HCT116 (cell line): Measurements from ENCODE around the gene PRPF8. TPM values are rescaled to one million over a fixed set of nuclear protein-coding genes. Genes with fewer than 3 reads are reported as not detected.

Source experiments
- ATAC-seq: fragments of 200-7000 bp; cut with Tn5 transposase; 2 replicates; pipeline ENCODE4 v1.9.1; 2020; ENCODE audit warnings: mild to moderate bottlenecking, moderate library complexity
- BruUV-seq: library from RNA; stranded (reverse); fragments of 400-500 nt; replicated peaks from 2 replicates; lab custom pipeline; 2021; lab: Mats Ljungman, UMichigan
- CTCF ChIA-PET: fragments of 300-600 bp; sonication (Branson Sonifier 250); formaldehyde crosslinking; loops from one replicate; lab custom pipeline; 2021; ENCODE audit warnings: antibody characterized with exemption; lab: Charles Lee
- POLR2A ChIA-PET: fragments of 300-600, 350-600 bp; sonication (Branson Sonifier 250); formaldehyde crosslinking; loops from one replicate; lab custom pipeline; 2021; ENCODE audit warnings: antibody characterized with exemption; lab: Charles Lee
- RAD21 ChIA-PET, 2 experiments: fragments of 300-600 bp; sonication (Branson Sonifier 250); formaldehyde crosslinking; loops; one replicate each; lab custom pipeline; 2023; ENCODE audit warnings: low total read pairs in 2 of 2; ENCODE audit not compliant: uncharacterized antibody in 2 of 2, unreplicated experiment in 2 of 2, low non-redundant PET in 1 of 2; lab: Charles Lee
- DNase-seq: peaks from one replicate; pipeline ENCODE4 v3.0.0-alpha.2; 2010; ENCODE audit warnings: low read depth, low spot score
- H2AFZ ChIP-seq: fragments of 200-600 bp; shearing (Covaris generic), sonication (generic); 2 replicates; pipeline ENCODE4 v1.6.1; 2017; ENCODE audit warnings: low read depth, mixed run types, mixed read lengths, antibody characterized with exemption, low read length; ENCODE audit not compliant: poor library complexity, severe bottlenecking
- H3K27ac ChIP-seq: 2 replicates; pipeline ENCODE4 v1.5.1; 2012; ENCODE audit warnings: low read depth, low read length
- H3K27me3 ChIP-seq: fragments of 200-600 bp; sonication (generic); 2 replicates; pipeline ENCODE4 v1.6.1; 2016; ENCODE audit warnings: mixed run types, low read length, mixed read lengths; ENCODE audit not compliant: insufficient read depth
- H3K36me3 ChIP-seq, 2 experiments: fragments of 200-500 bp in 1 of 2; fragments of 200-600 bp in 1 of 2; sonication (Bioruptor generic) in 1 of 2; sonication (generic) in 1 of 2; 2 replicates each; pipeline versions ENCODE4 v1.5.1 to v1.6.1; 2014 to 2016; ENCODE audit warnings: low read length in 2 of 2, inconsistent platforms in 1 of 2, mixed read lengths in 1 of 2, mixed run types in 1 of 2; ENCODE audit not compliant: insufficient read depth in 2 of 2, control insufficient read depth in 1 of 2
- H3K4me1 ChIP-seq, 2 experiments: fragments of 200-600 bp in 1 of 2; sonication (generic) in 1 of 2; 2 replicates each; pipeline versions ENCODE4 v1.5.1 to v1.6.1; 2012 to 2017; ENCODE audit warnings: low read length in 2 of 2, inconsistent platforms in 1 of 2, mild to moderate bottlenecking in 1 of 2, mixed read lengths in 1 of 2, mixed run types in 1 of 2, moderate library complexity in 1 of 2; ENCODE audit not compliant: insufficient read depth in 2 of 2, control insufficient read depth in 1 of 2
- H3K4me2 ChIP-seq: fragments of 200-600 bp; sonication (generic); 2 replicates; pipeline ENCODE4 v1.6.1; 2017; ENCODE audit warnings: mixed run types, low read length, mixed read lengths
- H3K4me3 ChIP-seq, 2 experiments: fragments of 200-600 bp in 1 of 2; sonication (generic) in 1 of 2; replicated peaks in 1 of 2; 2 replicates each; pipeline ENCODE4 v1.5.1; 2011 to 2016; ENCODE audit warnings: low read length in 2 of 2, control low read depth in 1 of 2, low read depth in 1 of 2, mild to moderate bottlenecking in 1 of 2, mixed read lengths in 1 of 2, mixed run types in 1 of 2
- H3K79me2 ChIP-seq: fragments of 200-600 bp; sonication (generic); 2 replicates; pipeline ENCODE4 v1.6.1; 2017; ENCODE audit warnings: mild to moderate bottlenecking, mixed run types, low read length, moderate library complexity, mixed read lengths; ENCODE audit not compliant: insufficient read depth
- H3K9ac ChIP-seq: fragments of 200-600 bp; sonication (generic); 2 replicates; pipeline ENCODE4 v1.6.1; 2016; ENCODE audit warnings: low read length, mixed read lengths
- H3K9me2 ChIP-seq: fragments of 200-600 bp; sonication (generic), shearing (Covaris generic); 2 replicates; pipeline ENCODE4 v1.6.1; 2017; ENCODE audit warnings: mixed run types, mild to moderate bottlenecking, moderate library complexity; ENCODE audit not compliant: insufficient read depth
- H3K9me3 ChIP-seq, 2 experiments: fragments of 200-500 bp in 1 of 2; fragments of 200-600 bp in 1 of 2; sonication (Bioruptor generic) in 1 of 2; sonication (generic) in 1 of 2; 2 replicates each; pipeline ENCODE4 v1.6.1; 2014 to 2017; ENCODE audit warnings: low read length in 2 of 2, mixed read lengths in 2 of 2, inconsistent platforms in 1 of 2, low read depth in 1 of 2, mild to moderate bottlenecking in 1 of 2, mixed run types in 1 of 2, moderate library complexity in 1 of 2; ENCODE audit not compliant: control insufficient read depth in 1 of 2, insufficient read depth in 1 of 2
- H4K20me1 ChIP-seq: fragments of 200-600 bp; sonication (generic), shearing (Covaris generic); 2 replicates; pipeline ENCODE4 v1.6.1; 2017; ENCODE audit warnings: mixed run types, mild to moderate bottlenecking, moderate library complexity; ENCODE audit not compliant: insufficient read depth
- CBX3 ChIP-seq: IDR thresholded peaks from 2 replicates; pipeline ENCODE4 v1.6.1; 2012; ENCODE audit warnings: low read depth
- CEBPB ChIP-seq: IDR thresholded peaks from 2 replicates; pipeline ENCODE4 v1.6.1; 2012; ENCODE audit warnings: low read depth
- EGR1 ChIP-seq: IDR thresholded peaks from 2 replicates; pipeline ENCODE4 v1.6.1; 2012; ENCODE audit warnings: low read depth
- ELF1 ChIP-seq: IDR thresholded peaks from 2 replicates; pipeline ENCODE4 v1.6.1; 2012; ENCODE audit warnings: low read depth, borderline replicate concordance
- EZH2phosphoT487 ChIP-seq: fragments of 200-600 bp; IDR thresholded peaks from 2 replicates; pipeline ENCODE4 v1.6.1; 2018; ENCODE audit warnings: antibody characterized with exemption, borderline replicate concordance
- MAX ChIP-seq: IDR thresholded peaks from 2 replicates; pipeline ENCODE4 v1.6.1; 2012
- POLR2AphosphoS5 ChIP-seq: IDR thresholded peaks from 2 replicates; pipeline ENCODE4 v1.6.1; 2011; ENCODE audit warnings: mild to moderate bottlenecking, low read depth, low read length, moderate library complexity
- RAD21 ChIP-seq: IDR thresholded peaks from 2 replicates; pipeline ENCODE4 v1.6.1; 2012; ENCODE audit warnings: low read depth, mild to moderate bottlenecking
- SIN3A ChIP-seq: IDR thresholded peaks from 2 replicates; pipeline ENCODE4 v1.6.1; 2012; ENCODE audit warnings: low read depth
- SRF ChIP-seq: IDR thresholded peaks from 2 replicates; pipeline ENCODE4 v1.6.1; 2012; ENCODE audit warnings: low read depth
- TCF7L2 ChIP-seq: IDR thresholded peaks from 2 replicates; pipeline ENCODE4 v1.7.0; 2011; ENCODE audit warnings: borderline replicate concordance, inconsistent platforms; ENCODE audit not compliant: insufficient read depth, insufficient read length; ENCODE audit errors: extremely low read depth
- ZFX ChIP-seq: fragments of 450-650 bp; IDR thresholded peaks from 2 replicates; pipeline ENCODE4 v1.6.1; 2017
- ZNF274 ChIP-seq: fragments of 200-500 bp; sonication (Bioruptor generic); IDR thresholded peaks from 2 replicates; pipeline ENCODE4 v1.6.1; 2014; ENCODE audit warnings: mild to moderate bottlenecking, low read depth, low read length, inconsistent platforms
- intact Hi-C: fragments of 100-400 bp; cut with micrococcal nuclease; formaldehyde crosslinking; loops from 2 replicates; pipeline ENCODE4 v1.10.0; 2022
- total RNA-seq: library from RNA; stranded (reverse); gene quantifications from one replicate; pipeline ENCODE4 v1.2.1, GENCODE V29; 2021; ENCODE audit not compliant: unreplicated experiment

Gene PRPF8
- total RNA-seq, 1 experiment from 2014 or later: 386 TPM

GRCh38 chr17:1707107-1707506, 22.4 kb upstream of the PRPF8 start:
- no peak for DNase-seq

GRCh38 chr17:1705004-1705403, 20.3 kb upstream of the PRPF8 start:
- 0 out of 2 replicates have a peak, but pooled peaks have one; percentile 9 for TF ChIP-seq POLR2AphosphoS5
- no peak for TF ChIP-seq ELF1
- TF ChIP-seq, all 23 proteins: peak for 1
- ChIA-PET CTCF (no interaction called here), RAD21 (no interaction called here), POLR2A (interaction anchor here (1.7 kb wide), 1 partner anchor 9 kb away, joined by 5 read pairs; no protein-coding TSS in a partner anchor)
- DNase-seq (no peak), ATAC-seq (no peak)
- no peaks in the 10 kb centered on the region for H3K27me3 ChIP-seq
- H3K4me1 ChIP-seq: peaks cover 6 to 11% of the 10 kb centered on the region in 2 experiments; a peak in 3 of 4 replicates
- H3K36me3 ChIP-seq: no peaks in the 10 kb centered on the region
- no peak overlapping the region for H3K4me2 ChIP-seq
- H3K9me3 ChIP-seq: no peaks in the 10 kb centered on the region
- no peaks in the 10 kb centered on the region for H4K20me1 ChIP-seq
- H3K79me2 ChIP-seq: no peaks in the 10 kb centered on the region
- intact Hi-C loops: no loop called here
- H3K9me2 ChIP-seq: no peaks in the 10 kb centered on the region
- H3K27ac ChIP-seq: no peak overlapping the region
- H3K9ac ChIP-seq: no peak overlapping the region
- no peak overlapping the region for H2AFZ ChIP-seq
- no peak overlapping the region for H3K4me3 ChIP-seq
- no TSS peak for BruUV-seq

More at GRCh38 chr17:1707107-1707506, 22.4 kb upstream of the PRPF8 start:
- Histone ChIP-seq H3K4me2 (no peak overlapping the region), H3K27me3 (no peaks in the 10 kb centered on the region), H3K27ac (no peak overlapping the region), H3K9me2 (no peaks in the 10 kb centered on the region), H3K9ac (no peak overlapping the region), H2AFZ (no peak overlapping the region), H3K4me3 (no peak overlapping the region), H3K36me3 (peaks cover 0 to 6% of the 10 kb centered on the region in 2 experiments; a peak in 1 of 4 replicates), H4K20me1 (no peaks in the 10 kb centered on the region), H3K4me1 (peaks cover 16 to 30% of the 10 kb centered on the region in 2 experiments; a peak in 3 of 4 replicates), H3K79me2 (no peaks in the 10 kb centered on the region), H3K9me3 (no peaks in the 10 kb centered on the region)
- RAD21 ChIA-PET: no interaction called here
- CTCF ChIA-PET: no interaction called here
- BruUV-seq: no TSS peak
- intact Hi-C loops: no loop called here
- no peak for ATAC-seq
- TF ChIP-seq CBX3: no peak
- TF ChIP-seq EGR1: no peak
- TF ChIP-seq TCF7L2: no peak
- TF ChIP-seq ELF1: no peak
- no peak for TF ChIP-seq EZH2phosphoT487
- no peak for TF ChIP-seq ZNF274
- TF ChIP-seq SRF: no peak
- no peak for TF ChIP-seq RAD21
- TF ChIP-seq CEBPB: no peak
- no peak for TF ChIP-seq SIN3A
- TF ChIP-seq ZFX: no peak
- TF ChIP-seq MAX: no peak
- POLR2A ChIA-PET: interaction anchor here (1.8 kb wide), 1 partner anchor 10 kb away, joined by 7 read pairs; no protein-coding TSS in a partner anchor
